Nephron (organoid): ENCODE measurements around the gene MCHR1.
A peak's percentile ranks its signal among the peaks of the same experiment; 100 is the strongest.
"Not testable (repeated sequence)": the region's sequence is repeated elsewhere in the genome, so short reads cannot be mapped to it uniquely, and the experiment has no call there.

Experiments used
- H3K27ac Mint-ChIP-seq, 3 experiments: 2 replicates each; pipeline ENCODE4 v1.8.0; 2020; ENCODE audit warnings: mixed read lengths in 3 of 3, mild to moderate bottlenecking in 2 of 3, moderate library complexity in 1 of 3
- H3K27me3 Mint-ChIP-seq: 2 replicates; pipeline ENCODE4 v1.8.0; 2021; ENCODE audit warnings: low read depth, mild to moderate bottlenecking, moderate library complexity, mixed read lengths
- H3K36me3 Mint-ChIP-seq: 2 replicates; pipeline ENCODE4 v1.8.0; 2020; ENCODE audit warnings: low read depth, mixed read lengths
- H3K4me1 Mint-ChIP-seq: 2 replicates; pipeline ENCODE4 v1.8.0; 2020; ENCODE audit warnings: mixed read lengths
- H3K4me3 Mint-ChIP-seq, 3 experiments: 2 replicates each; pipeline ENCODE4 v1.8.0; 2020; ENCODE audit warnings: mild to moderate bottlenecking in 3 of 3, mixed read lengths in 3 of 3, moderate library complexity in 2 of 3
- H3K9me3 Mint-ChIP-seq: 2 replicates; pipeline ENCODE4 v1.8.0; 2020; ENCODE audit warnings: mixed read lengths
- CTCF ChIP-seq, 3 experiments: fragments of 200-600 bp; sonication (generic); IDR thresholded peaks; one replicate each; pipeline ENCODE4 v1.5.0; 2021; ENCODE audit warnings: antibody characterized with exemption in 3 of 3; ENCODE audit not compliant: unreplicated experiment in 3 of 3

Gene MCHR1

GRCh38 chr22:40653361-40653760 lies 25.9 kb upstream of the MCHR1 start:
- peak overlapping the region; percentile 88 to 94 (median 94) for H3K27ac Mint-ChIP-seq
- H3K27me3 Mint-ChIP-seq: peaks cover 5% of the 10 kb centered on the region
- no peak overlapping the region for H3K4me3 Mint-ChIP-seq
- peaks cover 32% of the 10 kb centered on the region for H3K4me1 Mint-ChIP-seq
- no peak for TF ChIP-seq CTCF (IDR thresholded peaks at IDR 0.05; ENCODE audit: unreplicated experiment in 3 of 3)
- no peaks in the 10 kb centered on the region for H3K36me3 Mint-ChIP-seq
- H3K9me3 Mint-ChIP-seq: no peaks in the 10 kb centered on the region

GRCh38 chr22:40654522-40655167 lies 24.6 kb upstream of the MCHR1 start:
- no peaks in the 10 kb centered on the region for H3K9me3 Mint-ChIP-seq
- no peaks in the 10 kb centered on the region for H3K36me3 Mint-ChIP-seq
- no peak for TF ChIP-seq CTCF (IDR thresholded peaks at IDR 0.05; ENCODE audit: unreplicated experiment in 3 of 3)
- peak overlapping the region; percentile 88 to 94 (median 94) for H3K27ac Mint-ChIP-seq
- H3K27me3 Mint-ChIP-seq: peaks cover 3% of the 10 kb centered on the region
- H3K4me1 Mint-ChIP-seq: peaks cover 42% of the 10 kb centered on the region
- H3K4me3 Mint-ChIP-seq: peak overlapping the region; percentile 1 to 56 (median 48)

- not testable (repeated sequence) for H3K27me3 Mint-ChIP-seq, H3K27ac Mint-ChIP-seq, H3K4me3 Mint-ChIP-seq, H3K9me3 Mint-ChIP-seq, H3K36me3 Mint-ChIP-seq
- peaks cover 44% of the 10 kb centered on the region for H3K4me1 Mint-ChIP-seq
These were observed 23.3 kb upstream of the MCHR1 start for GRCh38 chr22:40655941-40656340.

GRCh38 chr22:40656651-40657050 lies 22.6 kb upstream of the MCHR1 start:
- not testable (repeated sequence) for H3K36me3 Mint-ChIP-seq, H3K27ac Mint-ChIP-seq, H3K4me3 Mint-ChIP-seq, H3K9me3 Mint-ChIP-seq, H3K27me3 Mint-ChIP-seq
- peaks cover 38% of the 10 kb centered on the region for H3K4me1 Mint-ChIP-seq

- Mint-ChIP-seq H3K9me3 (no peaks in the 10 kb centered on the region), H3K27ac (peak overlapping the region in 2 of 3 experiments; percentile 22 to 39), H3K4me1 (peaks cover 27% of the 10 kb centered on the region), H3K36me3 (no peaks in the 10 kb centered on the region), H3K27me3 (no peaks in the 10 kb centered on the region), H3K4me3 (no peak overlapping the region)
- TF ChIP-seq CTCF (IDR thresholded peaks at IDR 0.05; ENCODE audit: unreplicated experiment in 3 of 3): no peak
These were observed 20.1 kb upstream of the MCHR1 start for GRCh38 chr22:40659166-40659565.

GRCh38 chr22:40660730-40661129 lies 18.6 kb upstream of the MCHR1 start:
- no peaks in the 10 kb centered on the region for H3K36me3 Mint-ChIP-seq
- peak overlapping the region in 1 of 3 experiments; percentile 47 for H3K27ac Mint-ChIP-seq
- H3K4me3 Mint-ChIP-seq: no peak overlapping the region
- no peaks in the 10 kb centered on the region for H3K27me3 Mint-ChIP-seq
- H3K9me3 Mint-ChIP-seq: no peaks in the 10 kb centered on the region
- peaks cover 29% of the 10 kb centered on the region for H3K4me1 Mint-ChIP-seq
- TF ChIP-seq CTCF (IDR thresholded peaks at IDR 0.05; ENCODE audit: unreplicated experiment in 3 of 3): no peak

GRCh38 chr22:40661671-40662070 lies 17.6 kb upstream of the MCHR1 start:
- Mint-ChIP-seq H3K4me1 (peaks cover 35% of the 10 kb centered on the region), H3K27ac (no peak overlapping the region), H3K27me3 (no peaks in the 10 kb centered on the region), H3K4me3 (no peak overlapping the region), H3K9me3 (no peaks in the 10 kb centered on the region), H3K36me3 (no peaks in the 10 kb centered on the region)
- TF ChIP-seq CTCF (IDR thresholded peaks at IDR 0.05; ENCODE audit: unreplicated experiment in 3 of 3): no peak
